ENCODE data around the gene HYAL3. TPM values are rescaled to one million over a fixed set of nuclear protein-coding genes. Genes with fewer than 3 reads are reported as not detected.

The HYAL3 gene
- total RNA-seq, 2 experiments from 2014 or later = 2.7 to 3.5 TPM

GRCh38 chr3:50339485-50340146 lies 40.4 kb upstream of the HYAL3 start:
- Histone ChIP-seq H3K4me1 (ENCODE audit: insufficient read depth, low read length, poor library complexity, severe bottlenecking) (peaks cover 47% of the 10 kb centered on the region), H3K27ac (ENCODE audit: low read depth, low read length, poor library complexity, severe bottlenecking) (no peak overlapping the region), H3K79me2 (ENCODE audit: insufficient read depth, low read depth, low read length) (peaks cover 30% of the 10 kb centered on the region), H4K20me1 (ENCODE audit: insufficient read depth, low read length) (no peaks in the 10 kb centered on the region; the same call in 1 of the 2 replicates), H2AFZ (ENCODE audit: low read length) (peak overlapping the region; percentile 70; the same call in 1 of the 2 replicates), H3K9me3 (ENCODE audit: low read length) (no peaks in the 10 kb centered on the region), H3K9me2 (ENCODE audit: insufficient read depth, low read length) (no peaks in the 10 kb centered on the region), H3K36me3 (ENCODE audit: insufficient read depth, low read length) (peaks cover 17% of the 10 kb centered on the region), H3K4me3 (ENCODE audit: low read depth, low read length, poor library complexity, severe bottlenecking) (peak overlapping the region; percentile 90), H3K4me2 (ENCODE audit: low read length) (peak overlapping the region; percentile 83; the same call in 1 of the 2 replicates)
- DNase-seq (ENCODE audit: low spot score) = no peak
- ChIA-PET POLR2A (interaction anchor here (0.6 to 1.7 kb wide), 3 partner anchors 11 to 531 kb away, joined by 3 to 9 read pairs (median 3); partner anchors contain the start of genes CYB561D2 and NPRL2), CTCF (ENCODE audit: unreplicated experiment) (no interaction called here)
- no TSS peak for BruUV-seq (replicated peaks)
- intact Hi-C loops (cut with micrococcal nuclease; ENCODE audit: unreplicated experiment) = loop anchor here (5.0 kb wide), 2 partner anchors 42 to 102 kb away; partner anchors contain the start of genes GNAI2, HYAL3 and NAA80
- TF ChIP-seq CTCF (conservative IDR thresholded peaks at IDR 0.05; ENCODE audit: low read length) = no peak
- no peak for TF ChIP-seq EZH2phosphoT487 (IDR thresholded peaks at IDR 0.05; ENCODE audit: borderline replicate concordance, low read depth, low read length)

- peak overlapping the region; percentile 22; the same call in 1 of the 2 replicates for H2AFZ ChIP-seq (ENCODE audit: low read length)
Measured at GRCh38 chr3:50338965-50339364, 39.8 kb upstream of the HYAL3 start.

More at GRCh38 chr3:50338965-50339364, 39.8 kb upstream of the HYAL3 start:
- Histone ChIP-seq H3K4me2 (ENCODE audit: low read length) (peak overlapping the region; percentile 83), H3K36me3 (ENCODE audit: insufficient read depth, low read length) (peaks cover 23% of the 10 kb centered on the region), H4K20me1 (ENCODE audit: insufficient read depth, low read length) (peaks cover 3% of the 10 kb centered on the region), H3K4me3 (ENCODE audit: low read depth, low read length, poor library complexity, severe bottlenecking) (peak overlapping the region; percentile 90), H3K4me1 (ENCODE audit: insufficient read depth, low read length, poor library complexity, severe bottlenecking) (peaks cover 54% of the 10 kb centered on the region), H3K9me3 (ENCODE audit: low read length) (no peaks in the 10 kb centered on the region), H3K9me2 (ENCODE audit: insufficient read depth, low read length) (no peaks in the 10 kb centered on the region), H3K79me2 (ENCODE audit: insufficient read depth, low read depth, low read length) (peaks cover 36% of the 10 kb centered on the region), H3K27ac (ENCODE audit: low read depth, low read length, poor library complexity, severe bottlenecking) (peak overlapping the region; percentile 86)
- no TSS peak for BruUV-seq (replicated peaks)
- CTCF ChIA-PET (ENCODE audit: unreplicated experiment) = interaction anchor here (1.1 kb wide), 1 partner anchor 12 kb away, joined by 5 read pairs; the partner anchor contains the start of genes CYB561D2 and NPRL2
- intact Hi-C loops (cut with micrococcal nuclease; ENCODE audit: unreplicated experiment) = loop anchor here (5.0 kb wide), 2 partner anchors 42 to 102 kb away; partner anchors contain the start of genes GNAI2, HYAL3 and NAA80
- DNase-seq (ENCODE audit: low spot score) = peak; percentile 44
- TF ChIP-seq EZH2phosphoT487 (IDR thresholded peaks at IDR 0.05; ENCODE audit: borderline replicate concordance, low read depth, low read length) (no peak), CTCF (conservative IDR thresholded peaks at IDR 0.05; ENCODE audit: low read length) (no peak)
- POLR2A ChIA-PET = interaction anchor here (0.5 to 3.2 kb wide), 6 partner anchors 11 to 1204 kb away, joined by 3 to 28 read pairs (median 8); partner anchors contain the start of genes CYB561D2, GNAI2, IFRD2 and NPRL2
